ENCODE measurements around the gene FIP1L1. TPM values are rescaled to one million over a fixed set of nuclear protein-coding genes. Genes with fewer than 3 reads are reported as not detected.

FIP1L1 gene, protein sequence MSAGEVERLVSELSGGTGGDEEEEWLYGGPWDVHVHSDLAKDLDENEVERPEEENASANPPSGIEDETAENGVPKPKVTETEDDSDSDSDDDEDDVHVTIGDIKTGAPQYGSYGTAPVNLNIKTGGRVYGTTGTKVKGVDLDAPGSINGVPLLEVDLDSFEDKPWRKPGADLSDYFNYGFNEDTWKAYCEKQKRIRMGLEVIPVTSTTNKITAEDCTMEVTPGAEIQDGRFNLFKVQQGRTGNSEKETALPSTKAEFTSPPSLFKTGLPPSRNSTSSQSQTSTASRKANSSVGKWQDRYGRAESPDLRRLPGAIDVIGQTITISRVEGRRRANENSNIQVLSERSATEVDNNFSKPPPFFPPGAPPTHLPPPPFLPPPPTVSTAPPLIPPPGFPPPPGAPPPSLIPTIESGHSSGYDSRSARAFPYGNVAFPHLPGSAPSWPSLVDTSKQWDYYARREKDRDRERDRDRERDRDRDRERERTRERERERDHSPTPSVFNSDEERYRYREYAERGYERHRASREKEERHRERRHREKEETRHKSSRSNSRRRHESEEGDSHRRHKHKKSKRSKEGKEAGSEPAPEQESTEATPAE
- total RNA-seq, result 82.8 TPM

DNA sequence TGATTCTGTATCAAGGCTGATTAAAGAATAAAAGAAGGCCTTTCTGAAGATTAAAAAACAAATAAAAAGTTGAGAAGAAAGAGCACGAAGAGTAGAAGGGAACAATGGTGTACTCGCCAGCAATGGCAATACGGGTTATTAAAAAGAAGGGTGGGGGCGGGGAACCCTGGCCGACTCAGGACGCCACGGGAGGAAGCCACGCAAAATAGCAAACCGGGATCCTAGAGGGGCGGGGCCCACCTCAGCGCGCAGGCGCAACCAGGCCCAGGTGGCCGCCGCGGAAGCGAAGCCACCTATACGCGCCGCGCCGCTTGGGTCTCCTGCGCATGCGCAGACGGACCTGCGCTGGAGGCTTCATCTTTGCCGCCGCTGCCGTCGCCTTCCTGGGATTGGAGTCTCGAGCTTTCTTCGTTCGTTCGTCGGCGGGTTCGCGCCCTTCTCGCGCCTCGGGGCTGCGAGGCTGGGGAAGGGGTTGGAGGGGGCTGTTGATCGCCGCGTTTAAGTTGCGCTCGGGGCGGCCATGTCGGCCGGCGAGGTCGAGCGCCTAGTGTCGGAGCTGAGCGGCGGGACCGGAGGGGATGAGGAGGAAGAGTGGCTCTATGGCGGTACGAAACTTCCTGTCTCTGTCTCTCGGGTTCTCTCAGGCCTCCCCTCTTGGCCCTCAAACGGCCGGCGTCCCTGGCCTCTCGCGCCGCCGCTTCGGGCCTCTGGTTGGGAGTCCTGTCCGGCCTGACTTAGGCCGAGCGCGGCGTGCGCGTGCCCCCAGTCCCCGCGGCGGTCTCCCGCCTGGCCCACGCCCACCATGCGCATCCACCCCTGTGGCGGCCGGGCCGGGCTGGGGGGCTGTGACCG is at the start of gene FIP1L1:
FIP1L1 (plus strand) TSS at position 323 of the 852 bp plus-strand sequence; CDS start at position 521, 198 bp downstream.

DNA sequence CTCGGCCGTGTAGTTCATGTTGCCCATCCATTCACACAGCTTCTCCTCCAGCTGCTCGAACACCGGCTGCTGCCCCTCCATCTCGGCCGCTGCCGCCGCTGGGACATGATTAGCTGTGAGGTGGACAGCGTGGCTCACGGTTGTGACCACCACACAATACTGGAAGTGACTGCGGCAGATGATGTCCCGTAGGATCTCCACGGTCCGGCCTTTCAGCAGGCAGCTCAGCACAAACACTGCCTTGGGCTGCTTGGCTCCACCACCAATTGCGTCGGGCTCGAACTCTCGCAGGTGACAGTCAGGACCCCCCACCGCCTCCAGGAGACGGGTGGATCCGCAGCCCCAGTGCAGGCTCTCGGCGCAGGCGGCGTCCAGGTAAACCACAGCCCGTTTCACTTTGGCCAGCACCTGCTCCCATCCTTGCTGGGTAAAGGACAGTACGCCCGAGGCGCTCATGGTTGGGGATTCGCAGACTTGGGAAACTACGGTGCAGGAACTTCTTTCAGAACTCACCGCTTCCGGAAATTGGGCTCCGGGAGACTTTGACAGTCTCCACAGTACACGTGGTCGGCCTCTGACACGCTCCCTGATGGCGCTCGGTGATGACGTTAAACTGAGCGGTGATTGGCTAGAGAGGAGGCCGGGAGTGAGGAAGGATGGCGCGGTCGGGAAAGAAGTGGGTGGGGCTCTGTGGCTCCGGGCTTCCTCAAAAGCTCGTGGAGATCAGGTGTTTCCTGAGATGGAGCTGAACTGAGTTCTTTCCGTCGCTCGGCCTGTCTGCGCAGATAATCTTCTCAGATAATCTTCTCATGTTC is 11.7 kb upstream of the FIP1L1 start, which contains the start of gene SCFD2:
SCFD2 (minus strand) TSS at position 576 of the 815 bp plus-strand sequence.

Other genes starting within 250 kb of the FIP1L1 start
- 37.4 TPM for gene SCFD2, start 11.6 kb upstream of the FIP1L1 start, total RNA-seq
- 12.3 TPM for gene LNX1, start 213.8 kb downstream of the FIP1L1 start, total RNA-seq